ENCODE data around the gene TPH2. TPM values are rescaled to one million over a fixed set of nuclear protein-coding genes. Genes with fewer than 3 reads are reported as not detected.

The TPH2 gene
- not detected for total RNA-seq
- not detected for polyA plus RNA-seq (ENCODE audit: insufficient read depth, low read depth, low replicate concordance)
- long read RNA-seq, donor 1 = 0 reads
- long read RNA-seq, donor 2 = 0 reads
- long read RNA-seq, donor 3 = 0 reads
- long read RNA-seq, donor 4 = 0 reads
- long read RNA-seq, donor 5 = 0 reads
- long read RNA-seq, donor 6 = 0 reads
- long read RNA-seq, donor 7 = 0 reads
- long read RNA-seq, donor 8 = 0 reads
- long read RNA-seq, donor 9 = 0 reads
- long read RNA-seq, donor 10 = 0 reads

- Histone ChIP-seq H3K27me3 (ENCODE audit: control insufficient read depth, insufficient read depth, low read length) (no peaks in the 10 kb centered on the region), H3K4me1 (ENCODE audit: control insufficient read depth in 2 of 3, insufficient read depth in 2 of 3, low read depth in 1 of 3, low read length in 3 of 3) (no peaks in the 10 kb centered on the region), H3K36me3 (ENCODE audit: control insufficient read depth in 2 of 3, insufficient read depth in 3 of 3, low read length in 3 of 3) (no peaks in the 10 kb centered on the region), H3K9ac (ENCODE audit: low read length in 3 of 3) (no peak within 1 kb of the TSS), H3K4me3 (ENCODE audit: low read length in 3 of 3) (no peak within 1 kb of the TSS), H3K27ac (ENCODE audit: low read depth in 2 of 2, low read length in 2 of 2) (no peak within 1 kb of the TSS), H3K9me3 (ENCODE audit: control insufficient read depth in 2 of 3, insufficient read depth in 1 of 3, low read length in 3 of 3) (no peaks in the 10 kb centered on the region)
- peak; percentile 63 to 90 (median 89) for DNase-seq
- FAIRE-seq = no peak
- intact Hi-C loops (cut with DNase I) = no loop called here
- peak; percentile 40 for TF ChIP-seq CTCF (IDR thresholded peaks at IDR 0.05; ENCODE audit: borderline replicate concordance, extremely low read depth, insufficient read depth)
Measured at GRCh38 chr12:71938728-71939385, at the start of gene TPH2. Gene TPH2, plus strand, starts transcription at chr12:71938845. Its CDS starts 142 bp downstream, at chr12:71938987.

- intact Hi-C loops (cut with DNase I) = no loop called here
- TF ChIP-seq CTCF (IDR thresholded peaks at IDR 0.05; ENCODE audit: borderline replicate concordance, extremely low read depth, insufficient read depth) = no peak
- H3K9ac ChIP-seq (ENCODE audit: low read length in 3 of 3) = no peak overlapping the region
- H3K27me3 ChIP-seq (ENCODE audit: control insufficient read depth, insufficient read depth, low read length) = no peaks in the 10 kb centered on the region
- no peak for FAIRE-seq
- H3K27ac ChIP-seq (ENCODE audit: low read depth in 2 of 2, low read length in 2 of 2) = no peak overlapping the region
- H3K36me3 ChIP-seq (ENCODE audit: control insufficient read depth in 2 of 3, insufficient read depth in 3 of 3, low read length in 3 of 3) = peaks cover 3 to 6% (median 5%) of the 10 kb centered on the region in 3 donors
- no peaks in the 10 kb centered on the region for H3K4me1 ChIP-seq (ENCODE audit: control insufficient read depth in 2 of 3, insufficient read depth in 2 of 3, low read depth in 1 of 3, low read length in 3 of 3)
- no peak overlapping the region for H3K4me3 ChIP-seq (ENCODE audit: low read length in 3 of 3)
- no peak for DNase-seq
- no peaks in the 10 kb centered on the region for H3K9me3 ChIP-seq (ENCODE audit: control insufficient read depth in 2 of 3, insufficient read depth in 1 of 3, low read length in 3 of 3)
Measured at GRCh38 chr12:71890475-71890874, 48.2 kb upstream of the TPH2 start.

- no peak overlapping the region for H3K9ac ChIP-seq (ENCODE audit: low read length in 3 of 3)
- FAIRE-seq = no peak
- intact Hi-C loops (cut with DNase I) = no loop called here
- H3K9me3 ChIP-seq (ENCODE audit: control insufficient read depth in 2 of 3, insufficient read depth in 1 of 3, low read length in 3 of 3) = no peaks in the 10 kb centered on the region
- H3K27me3 ChIP-seq (ENCODE audit: control insufficient read depth, insufficient read depth, low read length) = no peaks in the 10 kb centered on the region
- no peak for DNase-seq
- H3K36me3 ChIP-seq (ENCODE audit: control insufficient read depth in 2 of 3, insufficient read depth in 3 of 3, low read length in 3 of 3) = peaks cover 1 to 7% (median 4%) of the 10 kb centered on the region in 3 donors
- no peaks in the 10 kb centered on the region for H3K4me1 ChIP-seq (ENCODE audit: control insufficient read depth in 2 of 3, insufficient read depth in 2 of 3, low read depth in 1 of 3, low read length in 3 of 3)
- H3K4me3 ChIP-seq (ENCODE audit: low read length in 3 of 3) = no peak overlapping the region
- H3K27ac ChIP-seq (ENCODE audit: low read depth in 2 of 2, low read length in 2 of 2) = no peak overlapping the region
- no peak for TF ChIP-seq CTCF (IDR thresholded peaks at IDR 0.05; ENCODE audit: borderline replicate concordance, extremely low read depth, insufficient read depth)
Measured at GRCh38 chr12:71892059-71892458, 46.6 kb upstream of the TPH2 start.

Data from kidney (tissue), 22 donors.